ENCODE data around the gene JPT2. TPM values are rescaled to one million over a fixed set of nuclear protein-coding genes. Genes with fewer than 3 reads are reported as not detected.

The JPT2 gene
- polyA plus RNA-seq, 3 donors, result 17.9 to 24.9 (median 19.9) TPM

- 88 to 92% (median 91%) methylated on average over 32 of the region's 32 CpGs for WGBS, 3 donors
- H3K27ac ChIP-seq (ENCODE audit: low read depth, low read length), result no peak overlapping the region
These were observed 65.6 kb downstream of the JPT2 start for GRCh38 chr16:1743376-1744337.

GRCh38 chr16:1744338-1744840 lies 66.3 kb downstream of the JPT2 start:
- no peak overlapping the region for H3K27ac ChIP-seq (ENCODE audit: low read depth, low read length)
- 89 to 93% (median 92%) methylated on average over 23 to 24 of the region's 24 CpGs for WGBS, 3 donors

GRCh38 chr16:1745181-1745899 lies 67.3 kb downstream of the JPT2 start:
- no peak overlapping the region for H3K27ac ChIP-seq (ENCODE audit: low read depth, low read length)
- 89 to 93% (median 92%) methylated on average over 25 of the region's 25 CpGs for WGBS, 3 donors

GRCh38 chr16:1745900-1746692 lies 68.0 kb downstream of the JPT2 start:
- no peak overlapping the region for H3K27ac ChIP-seq (ENCODE audit: low read depth, low read length)
- WGBS, 3 donors, result 94 to 95% (median 95%) methylated on average over 28 to 29 of the region's 29 CpGs

- 90 to 93% (median 93%) methylated on average over 30 to 31 of the region's 31 CpGs for WGBS, 3 donors
- no peak overlapping the region for H3K27ac ChIP-seq (ENCODE audit: low read depth, low read length)
These were observed 68.7 kb downstream of the JPT2 start for GRCh38 chr16:1746693-1747195.

GRCh38 chr16:1747934-1748333 lies 69.9 kb downstream of the JPT2 start:
- H3K27ac ChIP-seq (ENCODE audit: low read depth, low read length), result no peak overlapping the region
- WGBS, 3 donors, result 82 to 84% (median 83%) methylated on average over 11 of the region's 11 CpGs

- no peak overlapping the region for H3K27ac ChIP-seq (ENCODE audit: low read depth, low read length)
- 95 to 96% (median 96%) methylated on average over 29 of the region's 29 CpGs for WGBS, 3 donors
These were observed 71.4 kb downstream of the JPT2 start for GRCh38 chr16:1749152-1750117.

Other genes starting within 250 kb of the JPT2 start
- gene PERCC1, start 247.2 kb upstream of the JPT2 start, polyA plus RNA-seq, result under 1 TPM in 1 of 3 donors, not detected in 2; 0.24 TPM
- gene CCDC154, start 233.7 kb upstream of the JPT2 start, polyA plus RNA-seq, result under 1 TPM; 0.24 to 0.56 (median 0.55) TPM
- 10 to 100 TPM; 31.5 to 51.7 (median 33.9) TPM for gene CLCN7, start 203.3 kb upstream of the JPT2 start, polyA plus RNA-seq
- gene PTX4, start 189.3 kb upstream of the JPT2 start, polyA plus RNA-seq, result under 1 TPM in 1 of 3 donors, not detected in 2; 0.07 TPM
- gene TELO2, start 184.9 kb upstream of the JPT2 start, polyA plus RNA-seq, result 10 to 100 TPM; 29.7 to 47.7 (median 39.2) TPM
- gene TMEM204, start 144.6 kb upstream of the JPT2 start, polyA plus RNA-seq, result 10 to 100 TPM; 15.1 to 48.6 (median 39.8) TPM
- gene IFT140, start 66.2 kb upstream of the JPT2 start, polyA plus RNA-seq, result 10 to 100 TPM in 1 of 3 donors, 1 to 10 TPM in 2; 6.5 to 12.6 (median 8.1) TPM
- gene CRAMP1, start 65.9 kb upstream of the JPT2 start, polyA plus RNA-seq, result 1 to 10 TPM; 4.1 to 9.3 (median 7.1) TPM
- gene MAPK8IP3, start 27.9 kb downstream of the JPT2 start, polyA plus RNA-seq, result 10 to 100 TPM; 34.6 to 60.5 (median 43.7) TPM
- gene NME3, start 93.3 kb downstream of the JPT2 start, polyA plus RNA-seq, result 10 to 100 TPM; 60.5 to 88.3 (median 79.7) TPM
- 1 to 10 TPM; 4.6 to 8.0 (median 7.7) TPM for gene EME2, start 94.5 kb downstream of the JPT2 start, polyA plus RNA-seq
- gene MRPS34, start 94.9 kb downstream of the JPT2 start, polyA plus RNA-seq, result 100 to 1,000 TPM in 2 of 3 donors, 10 to 100 TPM in 1; 71.0 to 120 (median 108) TPM
- 10 to 100 TPM; 73.8 to 87.2 (median 76.2) TPM for gene SPSB3, start 104.3 kb downstream of the JPT2 start, polyA plus RNA-seq
- gene NUBP2, start 104.7 kb downstream of the JPT2 start, polyA plus RNA-seq, result 10 to 100 TPM; 53.8 to 71.8 (median 59.2) TPM
- 1 to 10 TPM in 2 of 3 donors, under 1 TPM in 1; 0.45 to 1.5 (median 1.4) TPM for gene IGFALS, start 115.4 kb downstream of the JPT2 start, polyA plus RNA-seq
- 100 to 1,000 TPM in 1 of 3 donors, 10 to 100 TPM in 2; 63.9 to 121 (median 71.3) TPM for gene HAGH, start 148.5 kb downstream of the JPT2 start, polyA plus RNA-seq
- 10 to 100 TPM; 16.0 to 28.5 (median 21.1) TPM for gene FAHD1, start 148.9 kb downstream of the JPT2 start, polyA plus RNA-seq
- under 1 TPM in 2 of 3 donors, not detected in 1; 0.03 to 0.07 TPM for gene MEIOB, start 193.9 kb downstream of the JPT2 start, polyA plus RNA-seq
- gene HS3ST6, start 240.1 kb downstream of the JPT2 start, polyA plus RNA-seq, result under 1 TPM in 1 of 3 donors, not detected in 2; 0.56 TPM